GM23338 (cell line): ENCODE results near the gene TM7SF3. TPM values are rescaled to one million over a fixed set of nuclear protein-coding genes. Genes with fewer than 3 reads are reported as not detected.

Source experiments
- ATAC-seq: fragments of 200-7000 bp; cut with Tn5 transposase; 3 replicates; pipeline ENCODE4 v1.9.1; 2020
- DNase-seq: peaks from one replicate; pipeline ENCODE4 v3.0.0-alpha.2; 2015; ENCODE audit warnings: low spot score
- H2AFZ ChIP-seq: fragments of 200-600 bp; sonication (generic); 2 replicates; pipeline ENCODE4 v1.8.0; 2016; ENCODE audit warnings: antibody characterized with exemption, mild to moderate bottlenecking, moderate library complexity
- H3F3A ChIP-seq: fragments of 200-600 bp; sonication (generic); replicated peaks from 2 replicates; pipeline ENCODE4 v1.8.0; 2017; ENCODE audit warnings: antibody characterized with exemption, mixed run types, low read depth
- H3K27ac ChIP-seq: fragments of 200-600 bp; sonication (generic); 2 replicates; pipeline ENCODE4 v1.6.1; 2016; ENCODE audit warnings: low read depth
- H3K27me3 ChIP-seq: fragments of 200-600 bp; sonication (generic); 2 replicates; pipeline ENCODE4 v1.8.0; 2016; ENCODE audit warnings: mild to moderate bottlenecking, mixed run types, moderate library complexity; ENCODE audit not compliant: insufficient read depth
- H3K36me3 ChIP-seq: fragments of 200-600 bp; sonication (generic); 2 replicates; pipeline ENCODE4 v1.8.0; 2016; ENCODE audit warnings: mild to moderate bottlenecking; ENCODE audit not compliant: insufficient read depth
- H3K4me1 ChIP-seq: fragments of 200-600 bp; sonication (generic); 2 replicates; pipeline ENCODE4 v1.8.0; 2016; ENCODE audit warnings: mild to moderate bottlenecking, moderate library complexity; ENCODE audit not compliant: insufficient read depth
- H3K4me2 ChIP-seq: fragments of 200-600 bp; sonication (generic); 2 replicates; pipeline ENCODE4 v1.7.1; 2017; ENCODE audit warnings: mixed run types
- H3K4me3 ChIP-seq: fragments of 200-600 bp; sonication (generic); 2 replicates; pipeline ENCODE4 v1.6.1; 2016; ENCODE audit warnings: mixed run types
- H3K79me2 ChIP-seq: fragments of 200-600 bp; sonication (generic); replicated peaks from 2 replicates; pipeline ENCODE4 v1.8.0; 2017; ENCODE audit warnings: mild to moderate bottlenecking; ENCODE audit not compliant: insufficient read depth
- H3K9me2 ChIP-seq: fragments of 200-600 bp; sonication (generic); 2 replicates; pipeline ENCODE4 v1.8.0; 2017; ENCODE audit not compliant: insufficient read depth
- H4K20me1 ChIP-seq: fragments of 200-600 bp; sonication (generic); replicated peaks from 2 replicates; pipeline ENCODE4 v1.8.0; 2017; ENCODE audit warnings: mild to moderate bottlenecking; ENCODE audit not compliant: insufficient read depth
- H3K27ac Mint-ChIP-seq: 2 replicates; pipeline ENCODE4 v1.8.0; 2020; ENCODE audit warnings: inconsistent platforms, mild to moderate bottlenecking, moderate library complexity, mixed read lengths
- H3K27me3 Mint-ChIP-seq: 3 replicates; pipeline ENCODE4 v1.8.0; 2022; ENCODE audit warnings: low read depth, mild to moderate bottlenecking, moderate library complexity, mixed read lengths, inconsistent platforms; ENCODE audit not compliant: insufficient read depth, poor library complexity
- H3K36me3 Mint-ChIP-seq: 3 replicates; pipeline ENCODE4 v1.8.0; 2021; ENCODE audit warnings: low read depth, mild to moderate bottlenecking, inconsistent platforms, moderate library complexity, mixed read lengths
- H3K4me1 Mint-ChIP-seq: 3 replicates; pipeline ENCODE4 v1.8.0; 2020; ENCODE audit warnings: mild to moderate bottlenecking, inconsistent platforms, mixed read lengths
- H3K4me3 Mint-ChIP-seq: 3 replicates; pipeline ENCODE4 v1.8.0; 2021; ENCODE audit warnings: moderate library complexity, mild to moderate bottlenecking, inconsistent platforms, mixed read lengths
- H3K9me3 Mint-ChIP-seq: 3 replicates; pipeline ENCODE4 v1.8.0; 2020; ENCODE audit warnings: moderate library complexity, mild to moderate bottlenecking, inconsistent platforms, mixed read lengths
- CREB1 ChIP-seq: fragments of 250-450 bp; sonication (Bioruptor Pico); IDR thresholded peaks from 2 replicates; pipeline ENCODE4 v1.5.0; 2020; ENCODE audit warnings: low read depth, mild to moderate bottlenecking, moderate library complexity
- CTCF ChIP-seq, 2 experiments: fragments of 200-600 bp in 1 of 2; sonication (generic) in 1 of 2; conservative IDR thresholded peaks; 2 replicates each; pipeline versions ENCODE4 v1.5.1 to v1.6.1; 2016 to 2017; ENCODE audit warnings: antibody characterized with exemption in 2 of 2, low read depth in 2 of 2, mild to moderate bottlenecking in 2 of 2, moderate library complexity in 1 of 2
- EZH2phosphoT487 ChIP-seq: fragments of 200-600 bp; sonication (generic); IDR thresholded peaks from one replicate; pipeline ENCODE4 v1.8.1; 2018; ENCODE audit warnings: antibody characterized with exemption; ENCODE audit not compliant: unreplicated experiment
- JUNB ChIP-seq: IDR thresholded peaks from one replicate; pipeline ENCODE4 v1.6.1; 2016; ENCODE audit warnings: antibody characterized with exemption; ENCODE audit not compliant: unreplicated experiment
- NANOG ChIP-seq: IDR thresholded peaks from 2 replicates; pipeline ENCODE4 v1.6.1; 2016; ENCODE audit warnings: antibody characterized with exemption, borderline replicate concordance
- POLR2AphosphoS5 ChIP-seq: IDR thresholded peaks from 2 replicates; pipeline ENCODE4 v1.6.1; 2016; ENCODE audit warnings: antibody characterized with exemption, low read depth
- STAT1 ChIP-seq: IDR thresholded peaks from one replicate; pipeline ENCODE4 v1.6.1; 2016; ENCODE audit warnings: antibody characterized with exemption; ENCODE audit not compliant: unreplicated experiment
- ZNF331 ChIP-seq: fragments of 250-450 bp; sonication (Bioruptor Pico); IDR thresholded peaks from 2 replicates; pipeline ENCODE4 v1.5.0; 2020; ENCODE audit warnings: low read depth, mild to moderate bottlenecking, moderate library complexity
- ZNF462 ChIP-seq: fragments of 250-450 bp; sonication (Bioruptor Pico); IDR thresholded peaks from 2 replicates; pipeline ENCODE4 v1.5.0; 2020; ENCODE audit warnings: mild to moderate bottlenecking, moderate library complexity
- polyA plus RNA-seq: library from polyadenylated mRNA; unstranded; fragments of >200 nt; fragmentation: Nextera tagmentation; extraction: Ambion mirVana; gene quantifications from 2 replicates; pipeline ENCODE4 v1.2.1, GENCODE V29; 2016
- total RNA-seq: library from RNA; depleted of rRNA; stranded (reverse); fragments of >200 nt; shearing (Covaris generic); gene quantifications from 2 replicates; pipeline ENCODE4 v1.2.3, GENCODE V29; 2014

Gene TM7SF3
- total and polyA plus RNA-seq, 2 experiments from 2014 or later: 30.3 to 121 TPM

DNA sequence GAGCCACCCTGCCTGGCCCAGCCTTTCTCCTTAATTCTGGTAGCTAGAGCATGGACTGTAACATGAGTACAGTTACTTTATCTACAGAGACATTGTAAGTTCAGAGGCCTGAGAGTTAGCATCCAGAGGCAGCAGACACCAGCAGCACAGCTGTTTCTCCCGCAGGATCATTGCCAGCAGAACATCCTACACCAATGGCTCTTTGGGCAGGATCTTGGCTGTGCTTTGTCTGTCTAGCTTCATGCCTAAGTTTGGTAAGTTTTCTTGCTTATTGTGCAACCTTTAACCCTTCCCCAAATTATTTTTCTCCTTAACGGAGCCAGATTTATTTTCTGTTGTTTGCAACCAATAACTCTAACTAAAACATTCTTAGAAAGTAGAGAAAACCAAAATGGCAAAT is 46.6 kb upstream of the TM7SF3 start (continued):
- TF ChIP-seq ZNF462: no peak
- TF ChIP-seq CREB1 (CRISPR knock-in tag): no peak

DNA sequence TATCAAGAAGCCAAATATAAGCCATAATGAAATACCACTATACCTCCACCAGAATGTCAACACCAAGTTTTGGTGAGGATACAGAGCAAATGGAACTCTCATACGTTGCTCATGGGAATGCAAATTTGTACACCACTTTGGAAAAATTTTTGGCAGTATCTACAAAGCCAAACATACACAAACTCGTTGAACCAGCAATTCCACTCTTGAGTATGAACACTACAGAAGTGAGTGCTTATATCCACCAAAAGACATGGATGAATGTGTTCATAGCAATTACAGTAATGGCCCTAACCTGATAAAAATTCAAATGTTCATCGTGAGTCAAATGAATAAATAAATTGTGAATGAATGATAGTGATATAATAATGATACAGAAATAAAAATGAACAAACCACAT is 43.4 kb upstream of the TM7SF3 start:
- no peak overlapping the region for H3K4me2 ChIP-seq
- H3K4me1 ChIP-seq: no peaks in the 10 kb centered on the region
- no peaks in the 10 kb centered on the region for H3K79me2 ChIP-seq
- no peak for ATAC-seq
- H2AFZ ChIP-seq: no peak overlapping the region
- no peaks in the 10 kb centered on the region for H3K4me1 Mint-ChIP-seq
- H4K20me1 ChIP-seq: no peaks in the 10 kb centered on the region
- no peak overlapping the region for H3K4me3 Mint-ChIP-seq
- DNase-seq: no peak
- no peaks in the 10 kb centered on the region for H3K27me3 ChIP-seq
- no peaks in the 10 kb centered on the region for H3K36me3 Mint-ChIP-seq
- H3K9me3 Mint-ChIP-seq: no peaks in the 10 kb centered on the region
- no peak overlapping the region for H3K27ac Mint-ChIP-seq
- H3K27ac ChIP-seq: no peak overlapping the region
- no peaks in the 10 kb centered on the region for H3K36me3 ChIP-seq
- no peaks in the 10 kb centered on the region for H3K27me3 Mint-ChIP-seq
- H3K4me3 ChIP-seq: no peak overlapping the region
- H3K9me2 ChIP-seq: no peaks in the 10 kb centered on the region
- no peaks in the 10 kb centered on the region for H3F3A ChIP-seq
- TF ChIP-seq STAT1 (no peak), POLR2AphosphoS5 (no peak), EZH2phosphoT487 (no peak), ZNF331 (no peak), NANOG (no peak), CTCF (conservative IDR thresholded peaks at IDR 0.05; ENCODE audit: low read depth in 2 of 2) (no peak), JUNB (no peak), ZNF462 (no peak)
